ENCODE results near the gene SYNPR.

GRCh38 chr3:63295356-63295755 lies 17.2 kb downstream of the SYNPR start:
- TF ChIP-seq CTCF (IDR thresholded peaks at IDR 0.05) (no peak), E2F4 (CRISPR knock-in tag; IDR thresholded peaks at IDR 0.05; ENCODE audit: borderline replicate concordance, low read depth) (no peak), FOXP1 (CRISPR knock-in tag; IDR thresholded peaks at IDR 0.05; ENCODE audit: borderline replicate concordance) (no peak), ZNF317 (CRISPR knock-in tag; IDR thresholded peaks at IDR 0.05; ENCODE audit: borderline replicate concordance, low read depth) (no peak), GRHL2 (CRISPR knock-in tag; IDR thresholded peaks at IDR 0.05; ENCODE audit: insufficient replicate concordance, severe bottlenecking) (no peak), CBFB (CRISPR knock-in tag; IDR thresholded peaks at IDR 0.05; ENCODE audit: low read depth) (no peak), ZNF532 (CRISPR knock-in tag; IDR thresholded peaks at IDR 0.05; ENCODE audit: borderline replicate concordance) (no peak), PRDM15 (CRISPR knock-in tag; IDR thresholded peaks at IDR 0.05) (no peak), ZNF219 (CRISPR knock-in tag; IDR thresholded peaks at IDR 0.05; ENCODE audit: borderline replicate concordance) (no peak), NR1H2 (CRISPR knock-in tag; IDR thresholded peaks at IDR 0.05) (no peak), ZNF121 (CRISPR knock-in tag; IDR thresholded peaks at IDR 0.05) (no peak), NFYB (CRISPR knock-in tag; conservative IDR thresholded peaks at IDR 0.05; ENCODE audit: low read depth) (no peak)

Data from WTC11 (cell line).